Amniotic stem cell (primary cell): Measurements from ENCODE around the gene SLC4A5.

Experiments used
- DNase-seq: peaks from one replicate; lab custom pipeline; 2025; lab: John Stamatoyannopoulos, UW

Gene SLC4A5

DNA sequence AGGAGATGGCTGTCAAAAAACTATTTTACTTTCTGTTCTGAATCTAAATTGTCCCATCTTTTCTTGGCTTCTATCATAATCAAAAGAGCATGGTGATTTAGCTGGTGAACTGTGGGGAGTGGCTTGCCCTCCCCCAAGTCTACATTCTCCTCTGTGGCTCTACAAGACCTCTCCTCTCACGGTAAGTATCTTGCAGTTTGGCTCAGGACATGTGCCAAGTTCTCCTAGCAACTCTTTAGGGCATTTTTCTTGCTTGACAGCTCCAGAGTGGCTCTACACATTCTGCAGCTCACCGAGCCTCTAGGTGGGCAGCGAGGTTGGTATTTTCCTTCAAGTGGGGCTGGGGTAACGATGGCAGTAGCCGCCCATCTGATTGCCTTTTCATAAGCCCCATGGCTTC, 29.1 kb downstream of the SLC4A5 start:
- no peak for DNase-seq

DNA sequence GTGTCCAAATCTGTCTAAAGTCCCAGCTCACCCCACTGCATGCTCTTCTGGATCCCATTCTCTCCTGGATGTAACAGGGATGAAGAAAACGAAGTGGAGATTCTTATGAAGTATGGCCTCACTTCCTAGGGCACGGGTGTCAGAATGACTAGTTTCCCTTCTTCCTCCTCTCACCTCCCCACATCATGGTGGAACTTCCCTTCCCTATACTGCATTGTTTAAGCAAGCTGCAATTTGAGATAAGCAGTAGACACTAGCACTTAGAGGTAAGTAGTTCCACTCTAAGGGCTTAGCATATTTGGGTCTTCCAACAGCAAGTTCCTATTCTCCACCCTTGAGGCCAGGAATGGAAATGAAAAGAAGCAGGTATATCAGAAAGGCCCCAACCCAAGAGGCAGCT, 29.7 kb downstream of the SLC4A5 start:
- no peak for DNase-seq

DNA sequence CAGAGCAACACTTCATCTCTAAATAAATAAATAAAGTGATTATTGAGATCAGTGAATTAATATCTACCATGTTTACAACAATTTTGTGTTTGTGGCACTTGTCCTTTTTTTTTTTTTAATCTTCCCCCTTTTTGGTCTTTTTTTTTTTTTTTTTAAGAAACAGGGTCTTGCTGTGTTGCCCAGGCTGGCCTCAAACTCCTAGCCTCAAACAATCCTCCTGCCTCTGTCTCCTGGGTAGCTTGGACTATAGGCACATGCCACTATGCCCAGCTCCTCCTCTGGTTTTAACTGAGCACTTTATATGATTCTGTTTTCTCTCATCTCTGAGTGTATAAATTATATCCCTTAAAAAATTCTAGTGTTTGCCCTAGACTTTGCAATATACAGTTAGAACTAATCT, 30.3 kb downstream of the SLC4A5 start:
- DNase-seq, result no peak

DNA sequence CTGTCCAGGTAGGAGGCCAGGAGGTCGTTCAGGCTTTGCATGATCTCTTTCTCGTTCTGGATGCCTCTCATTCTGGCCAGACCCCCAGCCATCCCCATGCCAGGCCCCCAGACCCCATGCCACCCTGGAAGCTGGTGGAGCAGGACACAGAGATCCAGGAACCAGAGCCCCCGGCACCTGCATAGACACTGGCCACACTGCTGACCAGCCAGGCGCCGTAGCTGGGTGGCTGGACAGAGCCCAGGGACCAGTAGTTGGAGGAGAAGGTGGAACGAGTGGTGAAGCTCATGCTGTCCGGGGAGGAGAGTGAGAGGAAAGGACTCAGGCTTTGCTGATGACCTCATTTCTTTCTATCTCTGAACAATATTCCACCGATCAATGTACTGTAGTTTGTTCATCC, 35.5 kb downstream of the SLC4A5 start:
- DNase-seq, result no peak

DNA sequence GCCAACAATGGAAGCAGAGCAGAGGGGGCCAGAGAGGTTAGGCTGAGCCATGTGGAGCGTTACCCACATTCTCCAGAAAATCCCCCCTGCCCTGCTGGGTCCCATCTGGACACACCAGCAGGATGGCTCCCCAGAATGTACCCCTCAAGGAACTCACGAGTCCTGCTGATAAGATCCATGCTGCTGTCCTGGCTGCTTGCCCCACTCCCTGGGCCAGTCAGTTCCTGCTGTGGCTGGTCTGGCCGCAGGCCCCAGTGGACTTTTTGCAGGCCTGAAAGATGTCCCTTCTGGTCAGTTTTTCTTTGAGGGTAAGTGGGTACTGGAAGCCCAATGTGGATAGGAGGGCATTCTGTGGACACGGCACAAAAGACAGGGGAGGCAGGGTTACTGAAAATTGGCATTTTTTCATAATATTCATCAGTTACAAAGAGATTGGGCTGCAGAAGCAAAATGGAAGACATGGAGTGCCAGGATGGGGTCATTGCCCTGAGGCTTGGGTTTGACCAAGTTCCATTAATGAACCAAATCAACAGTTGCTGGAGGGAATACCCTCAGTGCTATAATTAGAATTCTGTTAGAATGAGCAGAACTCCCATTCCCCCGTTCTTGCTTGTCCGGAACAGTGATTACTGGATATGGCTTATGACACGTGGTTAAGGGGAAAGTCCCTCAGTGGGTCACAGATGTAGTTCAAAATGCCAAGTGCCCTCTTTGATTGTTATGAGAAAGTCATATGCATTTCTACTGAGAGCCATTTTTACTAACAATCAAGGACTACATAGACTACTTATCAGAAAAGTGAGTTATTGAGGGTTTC, 38.7 kb downstream of the SLC4A5 start:
- DNase-seq, result no peak

DNA sequence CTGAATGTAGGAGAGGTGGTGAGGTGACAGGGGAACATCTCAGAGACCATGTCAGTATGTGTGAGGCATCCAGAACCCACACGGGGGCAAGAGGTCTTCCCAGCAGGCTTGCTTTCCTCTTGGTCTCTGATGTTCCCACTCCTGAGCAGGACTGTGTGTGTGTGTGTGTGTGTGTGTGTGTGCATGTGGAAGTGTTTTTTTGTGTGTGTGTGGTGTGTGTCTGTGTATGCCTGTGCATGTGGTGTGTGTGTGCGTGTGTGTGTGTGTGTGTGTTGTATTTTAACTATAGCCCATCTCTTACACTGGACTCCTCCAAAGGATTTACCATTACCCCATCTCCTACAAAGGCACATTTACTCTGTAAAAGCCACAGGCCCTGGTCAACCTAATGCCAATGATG, 40.4 kb downstream of the SLC4A5 start:
- DNase-seq, result no peak

DNA sequence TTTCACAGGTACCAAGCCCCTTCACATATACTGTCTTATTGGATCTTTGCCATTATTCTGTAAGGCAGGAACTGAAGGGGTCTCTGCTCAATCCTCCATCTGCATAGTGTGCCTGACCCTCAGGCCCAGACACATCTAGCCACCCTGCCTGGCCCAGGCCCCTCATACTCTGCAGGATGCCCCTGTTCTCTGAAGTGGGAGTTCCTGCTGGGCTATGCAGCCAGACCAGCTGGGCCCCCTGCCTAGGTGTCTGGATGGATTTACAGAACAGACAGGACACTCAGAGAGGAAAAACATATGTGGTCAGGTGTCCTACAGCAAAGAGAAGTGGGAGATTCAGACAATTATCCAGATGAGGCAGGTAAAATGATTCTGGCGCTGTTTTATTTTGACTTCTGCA, 42.0 kb downstream of the SLC4A5 start:
- DNase-seq, result no peak

DNA sequence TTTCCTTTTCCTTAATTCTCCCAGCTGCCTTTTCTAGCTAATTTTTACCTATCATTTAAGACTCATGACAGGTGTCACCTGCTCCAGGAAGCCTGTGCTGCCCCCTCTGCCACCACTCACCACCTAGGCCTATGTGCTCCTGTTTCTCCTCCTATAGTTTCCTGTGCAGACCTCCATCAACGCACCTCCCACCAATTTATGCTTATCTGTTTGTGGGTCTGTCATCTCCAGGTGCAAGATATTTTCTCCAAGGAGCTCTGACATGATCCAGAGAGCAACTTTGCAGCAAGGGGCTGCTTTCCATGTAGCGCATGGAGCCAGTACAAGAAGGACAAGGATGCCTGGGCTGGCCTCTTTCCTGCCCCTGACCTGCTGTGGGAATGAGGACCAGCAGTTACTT, 42.7 kb downstream of the SLC4A5 start:
- no peak for DNase-seq

DNA sequence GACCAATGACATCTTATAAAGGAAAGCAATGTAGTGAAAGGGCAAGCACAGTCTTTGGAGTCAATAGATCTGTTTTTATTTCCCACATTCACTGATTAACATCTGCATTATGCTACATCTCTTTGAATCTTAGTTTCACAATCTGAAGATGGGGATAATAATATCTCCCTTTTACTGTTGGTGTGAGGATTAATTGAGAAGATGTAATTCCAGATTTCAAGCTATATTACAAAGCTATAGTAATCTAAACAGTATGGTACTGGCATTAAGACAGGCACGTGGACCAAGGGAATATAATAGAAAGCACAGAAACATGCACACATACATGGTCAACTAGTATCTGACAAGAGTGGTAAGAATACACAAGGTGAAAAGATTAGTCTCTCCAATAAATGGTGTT, 45.3 kb downstream of the SLC4A5 start:
- no peak for DNase-seq

DNA sequence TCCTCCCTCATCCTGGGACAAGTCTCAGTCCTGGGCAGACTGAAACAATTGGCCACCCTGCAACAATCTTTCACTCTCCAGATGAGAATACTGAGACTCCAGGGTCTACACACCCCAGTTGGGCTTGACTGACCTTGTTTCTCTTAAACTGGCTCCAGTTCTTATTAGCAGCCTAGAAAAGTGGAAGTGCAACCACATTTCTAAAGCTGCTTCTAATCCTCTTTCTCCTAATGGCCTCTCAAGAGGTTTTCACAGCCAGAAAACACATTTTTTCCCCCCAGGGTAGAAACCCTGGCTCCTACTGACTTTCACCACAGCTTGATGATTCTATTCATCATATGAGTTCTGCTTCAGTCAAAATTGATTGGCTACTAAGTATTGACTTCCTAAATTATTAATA, 45.8 kb downstream of the SLC4A5 start:
- DNase-seq, result no peak

DNA sequence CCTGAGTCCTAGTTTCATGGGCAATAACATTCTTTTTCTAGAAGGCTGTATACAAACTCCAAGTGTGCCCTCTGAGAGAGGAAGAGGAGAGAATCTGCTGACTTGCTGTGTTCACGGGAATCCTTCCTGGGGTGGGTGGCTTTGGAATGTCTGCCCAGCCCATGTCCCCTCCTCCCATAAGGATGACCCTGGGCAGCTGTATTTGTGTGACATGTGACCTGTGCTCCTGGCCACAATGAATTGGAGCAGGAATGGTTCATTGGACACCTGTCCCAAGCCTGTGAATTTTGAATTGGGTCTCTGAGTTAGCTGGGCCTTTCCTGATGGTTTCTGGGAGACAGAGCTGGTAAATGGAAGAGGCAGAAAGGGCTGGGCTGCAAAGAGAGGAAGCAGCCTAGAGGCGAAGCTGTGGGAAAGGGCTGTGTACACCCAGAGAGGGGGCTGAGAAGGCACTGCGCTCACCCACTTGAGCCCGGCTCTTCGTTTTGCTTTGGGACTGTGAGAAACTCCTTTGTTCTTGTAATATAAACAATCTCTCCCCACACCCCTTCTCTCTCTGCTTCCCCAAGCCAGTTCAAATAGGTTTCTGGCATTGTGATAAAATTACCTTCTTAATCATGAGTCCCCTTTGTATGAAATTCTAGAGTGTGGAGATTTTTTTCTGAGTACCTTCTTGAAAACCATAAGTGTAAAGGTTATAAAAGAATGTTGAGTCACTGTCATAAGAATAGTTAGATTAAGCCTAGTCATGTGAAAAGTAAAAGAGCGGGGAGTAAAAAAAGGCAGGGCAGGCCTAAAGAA, 49.8 kb downstream of the SLC4A5 start:
- DNase-seq, result no peak

DNA sequence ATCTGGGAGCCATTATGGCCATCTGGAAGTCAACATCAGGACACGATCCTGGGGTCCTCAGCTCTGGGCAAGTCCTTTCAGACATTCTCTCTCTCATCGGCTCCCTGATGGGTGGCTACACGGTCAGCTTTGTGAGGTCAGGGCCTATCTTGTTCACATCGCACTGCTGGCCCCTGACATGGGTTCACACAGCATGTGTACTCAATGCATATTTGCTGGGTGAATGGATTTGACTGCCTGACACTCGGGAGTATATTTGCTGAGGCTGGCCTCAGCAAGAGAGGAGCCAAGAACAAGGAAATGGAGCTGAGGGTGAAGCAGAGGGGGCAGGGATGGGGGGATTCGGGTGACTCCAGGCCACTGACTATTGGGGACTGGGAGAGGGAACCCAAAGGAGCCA, 50.5 kb downstream of the SLC4A5 start:
- no peak for DNase-seq

DNA sequence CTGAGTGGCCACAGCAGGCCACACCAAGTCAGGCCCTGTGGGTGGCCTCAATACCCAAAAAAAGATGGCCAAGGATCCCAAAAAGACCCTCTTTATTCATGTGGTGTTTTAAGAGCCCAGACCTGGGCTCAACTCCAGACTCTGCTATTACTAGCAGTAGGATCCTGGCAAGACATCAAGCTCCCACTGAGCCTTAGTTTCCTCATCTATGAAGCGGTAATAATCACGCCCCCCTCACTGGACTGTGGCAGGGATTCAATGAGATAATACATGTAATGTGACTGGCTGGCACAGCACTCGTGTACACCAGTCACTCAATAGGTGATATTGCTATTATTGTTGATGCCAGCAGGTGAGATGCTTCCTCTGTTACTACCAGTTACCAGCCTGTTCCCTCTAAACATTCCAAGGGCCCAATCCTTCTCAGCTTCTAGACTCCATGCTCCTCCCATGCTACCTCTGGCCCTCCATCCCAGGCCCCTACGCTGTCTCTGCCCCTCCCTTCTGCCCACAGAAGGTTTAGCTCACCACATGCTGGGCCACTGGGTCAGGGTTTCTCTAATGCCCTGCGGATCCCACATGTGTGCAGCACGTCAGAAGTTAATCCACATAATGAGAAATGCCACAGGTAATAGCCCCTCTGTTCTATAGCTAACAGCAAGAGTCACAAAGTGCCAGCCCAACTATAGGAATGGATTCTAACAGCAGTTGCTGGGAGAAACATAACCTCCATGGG, 51.2 kb downstream of the SLC4A5 start:
- no peak for DNase-seq

DNA sequence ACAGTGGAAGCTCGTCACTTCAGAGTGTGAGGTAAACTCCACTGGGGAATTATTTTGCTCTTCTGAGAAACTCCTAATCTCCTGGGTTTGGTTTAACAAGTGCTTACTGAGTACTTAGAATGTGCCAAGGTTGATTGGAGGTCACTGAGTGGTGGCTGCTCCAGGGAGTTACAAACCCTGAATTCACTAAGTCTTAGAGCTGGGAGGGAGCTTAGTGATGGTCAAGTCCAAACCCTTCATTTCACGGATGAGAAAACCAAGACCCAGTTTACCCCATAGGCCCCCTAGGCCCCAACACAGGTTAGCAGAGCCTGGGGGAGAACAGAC, 52.0 kb downstream of the SLC4A5 start:
- DNase-seq, result no peak

DNA sequence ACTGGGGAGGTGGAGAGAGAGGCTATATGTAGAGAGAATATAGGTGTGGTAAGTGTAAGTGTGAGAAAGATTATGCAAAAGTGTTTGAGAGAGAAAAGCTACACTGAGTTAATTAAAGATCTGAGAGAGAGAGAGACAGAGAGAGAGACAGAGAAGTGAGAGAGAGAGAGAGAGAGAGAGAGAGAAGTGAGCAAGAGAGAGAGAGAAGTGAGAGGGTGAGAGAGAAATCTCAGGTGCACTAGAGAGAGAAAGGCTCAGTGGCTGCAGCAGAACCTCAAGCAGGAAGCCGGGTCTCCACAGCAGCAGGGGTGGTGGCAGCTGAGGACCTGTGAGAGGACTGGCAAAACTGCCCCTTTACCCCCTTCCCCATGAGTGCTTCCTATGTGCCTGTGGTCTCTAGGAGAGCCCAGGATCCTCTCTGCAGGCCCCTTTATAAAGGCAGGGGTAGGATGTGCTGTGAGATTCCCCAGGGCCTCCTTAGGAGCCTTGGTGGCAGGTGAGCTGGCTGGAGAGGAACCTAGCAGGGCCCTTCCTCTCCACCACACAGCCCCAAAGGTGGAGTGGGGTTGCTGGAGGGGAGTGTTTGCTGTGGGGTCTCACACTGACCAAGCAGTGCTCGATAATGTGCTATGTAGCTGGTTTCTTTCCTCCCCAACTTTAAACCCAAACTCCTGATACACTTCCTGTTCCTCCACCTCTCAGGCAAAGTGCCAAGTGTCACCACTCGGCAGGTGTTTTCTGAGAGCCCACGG, 52.6 kb downstream of the SLC4A5 start:
- no peak for DNase-seq

DNA sequence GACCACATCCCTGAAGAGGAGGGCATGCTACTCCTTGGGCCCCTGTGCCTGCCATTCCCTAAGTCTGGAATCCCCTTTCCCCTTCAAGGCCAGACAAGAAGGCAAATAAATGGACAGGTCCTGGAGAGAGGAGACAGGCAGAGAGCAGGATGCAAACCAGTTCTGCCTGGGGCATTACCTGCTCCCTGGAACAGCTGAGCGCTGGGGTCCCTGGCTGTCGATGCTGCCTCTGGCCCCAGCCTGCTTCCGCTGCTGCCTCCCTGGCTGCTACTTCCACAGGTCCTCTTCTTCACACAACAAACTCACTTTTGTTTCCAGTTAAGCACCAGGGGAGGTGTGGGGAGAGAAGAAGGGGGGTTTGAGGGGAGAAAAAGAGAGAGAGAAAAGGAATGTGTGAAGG, 53.1 kb downstream of the SLC4A5 start:
- DNase-seq, result no peak

DNA sequence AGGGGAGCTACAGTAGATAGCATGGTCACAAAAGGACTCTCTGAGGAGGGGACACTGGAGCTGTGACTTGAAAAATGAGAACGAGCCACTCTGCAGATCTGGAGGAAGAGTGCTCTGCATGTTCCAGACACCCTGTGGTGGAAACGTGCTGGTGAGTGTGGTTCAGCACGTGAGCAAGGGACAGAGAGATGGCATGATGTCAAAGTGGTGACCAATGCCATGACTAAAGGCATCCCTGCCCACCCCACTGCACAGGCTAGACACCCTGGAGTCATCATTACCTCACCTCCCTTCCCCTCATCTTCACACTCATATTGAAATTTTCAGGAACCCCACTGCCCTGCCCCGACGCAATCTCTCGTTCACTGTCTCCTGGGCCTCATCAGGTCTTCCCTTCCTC, 56.5 kb downstream of the SLC4A5 start:
- no peak for DNase-seq

DNA sequence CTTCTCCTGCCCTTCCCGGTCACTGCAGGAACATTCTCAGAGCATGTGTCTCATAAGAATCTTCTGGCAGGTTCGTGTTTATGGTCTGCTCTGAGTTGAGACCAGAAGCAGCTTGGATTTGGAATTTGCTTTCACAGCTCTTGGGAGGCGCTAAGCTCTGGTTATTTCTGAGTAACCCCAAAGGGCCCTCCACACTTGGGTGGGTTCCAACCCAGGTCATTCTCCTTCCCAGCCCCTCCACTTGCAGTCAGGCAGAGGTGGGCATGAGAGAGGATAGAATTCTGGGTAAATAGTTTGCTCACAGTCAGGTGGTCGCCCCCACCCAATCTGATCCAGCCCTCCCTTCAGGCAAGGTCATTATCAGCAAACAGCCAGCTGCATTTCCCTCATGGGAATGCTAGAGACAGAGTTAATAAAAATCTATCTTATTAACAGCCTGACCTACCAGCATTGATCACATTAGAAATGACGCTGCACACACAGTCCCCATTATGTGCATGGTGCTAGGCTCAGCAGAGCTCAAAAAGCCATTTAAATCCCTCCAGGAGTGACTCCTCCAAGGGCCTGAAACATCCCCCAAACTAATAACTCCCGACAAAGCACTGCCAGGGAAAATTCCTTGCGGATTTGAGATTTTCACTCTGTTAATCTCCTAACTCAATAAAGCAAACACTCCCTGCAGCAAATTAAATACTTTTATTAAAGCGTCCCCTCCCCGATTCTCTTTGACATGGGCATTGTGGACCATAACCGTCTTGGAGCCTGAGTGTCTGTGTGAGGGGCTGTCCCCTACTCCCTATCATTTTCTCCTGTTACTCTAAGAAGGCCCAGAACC, 61.9 kb downstream of the SLC4A5 start:
- DNase-seq, result no peak

DNA sequence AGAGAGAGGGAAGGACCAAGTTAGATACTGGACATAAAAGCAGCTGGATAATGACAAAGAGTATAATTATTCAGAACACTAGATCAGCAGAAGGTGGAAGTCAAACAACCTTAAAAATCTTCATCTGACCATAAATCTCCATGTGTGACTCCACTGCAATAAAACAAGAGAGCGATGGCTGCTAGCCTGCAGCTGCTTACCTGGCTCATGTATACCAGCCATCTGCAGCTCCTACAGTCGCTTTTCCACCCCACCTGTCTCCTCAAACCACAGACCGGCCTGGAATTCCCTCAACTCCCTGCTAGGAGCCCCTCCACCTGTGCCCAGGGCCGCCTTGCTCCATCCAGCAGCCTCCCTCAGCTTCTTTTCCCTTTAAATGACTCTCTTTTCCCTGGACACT, 64.5 kb downstream of the SLC4A5 start:
- no peak for DNase-seq

DNA sequence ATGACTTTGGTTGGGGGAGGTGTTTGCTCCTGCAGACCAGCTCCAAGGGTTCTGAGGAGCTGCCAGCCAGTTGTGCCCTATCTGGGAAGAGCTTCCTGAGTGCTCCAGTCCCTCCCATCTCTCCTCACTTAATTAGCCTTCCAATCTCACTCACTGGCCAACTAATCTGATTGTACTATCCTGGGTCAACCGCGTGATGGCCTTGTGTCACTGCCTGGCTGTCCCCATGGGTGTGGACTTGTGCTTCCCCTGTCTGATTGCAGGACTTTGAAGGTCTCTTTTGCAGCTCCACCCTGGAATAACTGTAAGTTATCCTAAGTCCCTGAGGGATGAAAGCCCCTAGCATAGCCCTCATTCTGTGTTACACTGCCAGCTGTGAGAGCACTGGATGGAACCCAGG, 65.0 kb downstream of the SLC4A5 start:
- no peak for DNase-seq

DNA sequence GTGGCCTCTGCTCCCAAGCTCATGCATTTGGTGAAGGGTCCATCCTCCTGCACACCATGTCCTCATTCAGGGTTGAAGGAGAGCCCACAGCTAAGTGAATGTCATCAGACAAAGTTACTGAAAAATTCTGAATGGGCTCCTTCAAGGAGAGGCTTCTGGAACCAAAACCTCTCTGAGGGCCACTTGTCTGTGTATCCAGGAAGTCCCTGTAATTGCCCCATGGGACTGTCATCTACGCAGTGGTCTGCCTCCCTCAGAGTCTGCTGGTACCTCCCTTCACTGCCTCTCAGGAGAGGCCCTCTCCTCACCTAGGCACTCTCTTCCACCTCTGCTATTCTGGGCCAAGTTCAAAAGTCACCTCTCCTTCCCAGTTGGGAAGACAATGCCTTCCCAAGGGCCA, 68.0 kb downstream of the SLC4A5 start:
- DNase-seq, result no peak
